ENCODE results near the gene DDX5. TPM values are rescaled to one million over a fixed set of nuclear protein-coding genes. Genes with fewer than 3 reads are reported as not detected.

Gene DDX5
- total and polyA plus RNA-seq, 9 donors = 372 to 750 (median 559) TPM

- TF ChIP-seq, protein P1, sequence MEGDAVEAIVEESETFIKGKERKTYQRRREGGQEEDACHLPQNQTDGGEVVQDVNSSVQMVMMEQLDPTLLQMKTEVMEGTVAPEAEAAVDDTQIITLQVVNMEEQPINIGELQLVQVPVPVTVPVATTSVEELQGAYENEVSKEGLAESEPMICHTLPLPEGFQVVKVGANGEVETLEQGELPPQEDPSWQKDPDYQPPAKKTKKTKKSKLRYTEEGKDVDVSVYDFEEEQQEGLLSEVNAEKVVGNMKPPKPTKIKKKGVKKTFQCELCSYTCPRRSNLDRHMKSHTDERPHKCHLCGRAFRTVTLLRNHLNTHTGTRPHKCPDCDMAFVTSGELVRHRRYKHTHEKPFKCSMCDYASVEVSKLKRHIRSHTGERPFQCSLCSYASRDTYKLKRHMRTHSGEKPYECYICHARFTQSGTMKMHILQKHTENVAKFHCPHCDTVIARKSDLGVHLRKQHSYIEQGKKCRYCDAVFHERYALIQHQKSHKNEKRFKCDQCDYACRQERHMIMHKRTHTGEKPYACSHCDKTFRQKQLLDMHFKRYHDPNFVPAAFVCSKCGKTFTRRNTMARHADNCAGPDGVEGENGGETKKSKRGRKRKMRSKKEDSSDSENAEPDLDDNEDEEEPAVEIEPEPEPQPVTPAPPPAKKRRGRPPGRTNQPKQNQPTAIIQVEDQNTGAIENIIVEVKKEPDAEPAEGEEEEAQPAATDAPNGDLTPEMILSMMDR (IDR thresholded peaks at IDR 0.05) = no peak
- TF ChIP-seq POLR2A (IDR thresholded peaks at IDR 0.05) (no peak), EP300 (IDR thresholded peaks at IDR 0.05) (no peak)
- DNase-seq = no peak
- H3K27me3 ChIP-seq = no peaks in the 10 kb centered on the region
- intact Hi-C loops (cut with DNase I) = no loop called here
- H3K4me3 ChIP-seq = no peak overlapping the region
- no peaks in the 10 kb centered on the region for H3K9me3 ChIP-seq
- WGBS, 3 donors = 67 to 79% (median 73%) methylated on average over 11 of the region's 11 CpGs
- no peaks in the 10 kb centered on the region for H3K36me3 ChIP-seq
- H3K27ac ChIP-seq = no peak overlapping the region
- peaks cover 1% of the 10 kb centered on the region for H3K4me1 ChIP-seq (ENCODE audit: insufficient read depth)
Measured at GRCh38 chr17:64500862-64501765, 5.0 kb downstream of the DDX5 start.

DNA sequence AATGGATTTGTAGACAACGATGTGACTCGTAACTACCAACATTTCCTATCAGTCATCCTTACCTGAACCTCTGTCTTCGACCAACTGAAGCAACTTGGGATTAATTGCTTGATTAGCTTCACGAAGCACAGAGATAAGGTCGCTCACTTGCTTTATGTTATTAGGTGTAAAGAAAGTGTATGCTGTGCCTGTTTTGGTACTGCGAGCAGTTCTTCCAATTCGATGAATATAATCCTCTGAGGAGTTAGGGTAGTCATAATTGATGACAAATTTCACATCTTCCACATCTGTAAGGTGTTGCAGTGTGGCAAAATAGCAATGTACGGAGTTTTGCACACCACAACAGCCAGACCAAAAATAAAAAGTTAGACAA lies 5.6 kb downstream of the DDX5 start:
- H3K9me3 ChIP-seq = no peaks in the 10 kb centered on the region
- H3K27ac ChIP-seq = no peak overlapping the region
- 82 to 88% (median 83%) methylated on average over 8 of the region's 8 CpGs for WGBS, 3 donors
- H3K4me3 ChIP-seq = no peak overlapping the region
- H3K36me3 ChIP-seq = no peaks in the 10 kb centered on the region
- no peaks in the 10 kb centered on the region for H3K27me3 ChIP-seq
- intact Hi-C loops (cut with DNase I) = no loop called here
- H3K4me1 ChIP-seq (ENCODE audit: insufficient read depth) = peaks cover 4% of the 10 kb centered on the region
- DNase-seq = no peak
- TF ChIP-seq EP300 (IDR thresholded peaks at IDR 0.05) (no peak), POLR2A (IDR thresholded peaks at IDR 0.05) (no peak)
- TF ChIP-seq, protein P1 (IDR thresholded peaks at IDR 0.05) = no peak

- peaks cover 7% of the 10 kb centered on the region for H3K4me1 ChIP-seq (ENCODE audit: insufficient read depth)
- no peaks in the 10 kb centered on the region for H3K27me3 ChIP-seq
- H3K36me3 ChIP-seq = no peaks in the 10 kb centered on the region
- no peak for TF ChIP-seq POLR2A (IDR thresholded peaks at IDR 0.05)
- TF ChIP-seq, protein P1 (IDR thresholded peaks at IDR 0.05) = no peak
- TF ChIP-seq EP300 (IDR thresholded peaks at IDR 0.05) = no peak
- no peak overlapping the region for H3K4me3 ChIP-seq
- DNase-seq = no peak
- no peaks in the 10 kb centered on the region for H3K9me3 ChIP-seq
- no peak overlapping the region for H3K27ac ChIP-seq
- WGBS, 3 donors = 76 to 82% (median 77%) methylated on average over 6 of the region's 6 CpGs
- intact Hi-C loops (cut with DNase I) = loop anchor here in 2 of 4 donors (10.0 kb wide), 2 partner anchors 75 to 185 kb away; no protein-coding TSS in a partner anchor
Measured at GRCh38 chr17:64499805-64500486, 6.1 kb downstream of the DDX5 start.

- DNase-seq = no peak
- no peak overlapping the region for H3K4me3 ChIP-seq
- intact Hi-C loops (cut with DNase I) = loop anchor here in 2 of 4 donors (10.0 kb wide), 2 partner anchors 74 to 184 kb away; no protein-coding TSS in a partner anchor
- 53 to 55% (median 55%) methylated on average over 7 of the region's 7 CpGs for WGBS, 3 donors
- H3K36me3 ChIP-seq = no peaks in the 10 kb centered on the region
- no peak for TF ChIP-seq EP300 (IDR thresholded peaks at IDR 0.05)
- H3K27me3 ChIP-seq = no peaks in the 10 kb centered on the region
- H3K9me3 ChIP-seq = no peaks in the 10 kb centered on the region
- no peak overlapping the region for H3K27ac ChIP-seq
- peaks cover 6% of the 10 kb centered on the region for H3K4me1 ChIP-seq (ENCODE audit: insufficient read depth)
Measured at GRCh38 chr17:64498308-64499203, 7.5 kb downstream of the DDX5 start.

All from ovary (tissue), 9 donors.